ENCODE results near the gene MGAT5.

The MGAT5 gene

DNA sequence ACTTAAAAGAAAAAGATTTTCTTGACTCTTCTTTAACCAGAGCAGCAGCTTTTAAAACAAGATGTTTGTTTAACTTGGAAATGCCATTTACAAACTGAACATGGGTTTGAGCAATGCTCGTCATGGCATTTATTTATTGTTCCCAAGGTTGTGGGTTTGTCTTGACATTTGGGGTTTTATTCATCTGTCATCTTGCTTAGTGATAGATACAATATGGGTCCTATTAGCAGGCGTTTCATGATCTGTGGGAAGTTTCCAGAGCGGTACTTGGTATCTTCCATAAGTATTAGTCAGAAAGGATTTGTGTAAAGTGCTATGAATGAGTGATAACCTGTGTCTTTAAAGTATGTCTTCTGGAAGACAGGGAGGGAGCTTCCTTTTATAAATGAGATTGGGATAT, 29.9 kb upstream of the MGAT5 start:
- no peaks in the 10 kb centered on the region for H3K36me3 ChIP-seq (ENCODE audit: insufficient read depth, low read length)
- H3K4me1 ChIP-seq (ENCODE audit: insufficient read depth, low read length) = peaks cover 7% of the 10 kb centered on the region

DNA sequence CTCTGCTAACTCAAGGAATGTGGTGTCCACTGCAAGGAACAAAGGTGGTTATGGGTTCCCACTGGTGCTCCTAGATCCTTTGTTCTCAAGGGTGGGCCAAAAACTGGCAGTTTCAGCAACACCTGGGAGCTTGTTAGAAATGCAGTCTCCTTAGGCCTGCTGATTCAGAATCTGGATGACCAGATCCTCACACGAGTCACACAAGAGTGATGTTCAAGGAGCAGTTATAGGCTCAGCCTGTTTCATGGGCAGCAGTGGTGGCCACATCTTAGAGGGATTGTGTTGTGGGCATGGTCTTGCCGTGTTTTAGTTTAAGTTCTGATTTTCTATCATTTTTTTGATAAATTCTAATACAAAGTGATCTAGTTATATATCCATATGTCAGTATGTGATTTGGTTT, 28.7 kb upstream of the MGAT5 start:
- Histone ChIP-seq H3K4me1 (ENCODE audit: insufficient read depth, low read length) (peaks cover 6% of the 10 kb centered on the region; the same call in 1 of the 2 replicates), H3K9ac (ENCODE audit: low read depth, low read length) (no peak overlapping the region), H3K36me3 (ENCODE audit: insufficient read depth, low read length) (no peaks in the 10 kb centered on the region), H3K9me3 (ENCODE audit: control insufficient read depth, insufficient read depth, low read length) (peaks cover 7% of the 10 kb centered on the region)

More for the DNA sequence above, 29.9 kb upstream of the MGAT5 start:
- no peak overlapping the region for H3K9ac ChIP-seq (ENCODE audit: low read depth, low read length)
- no peaks in the 10 kb centered on the region for H3K9me3 ChIP-seq (ENCODE audit: control insufficient read depth, insufficient read depth, low read length)

DNA sequence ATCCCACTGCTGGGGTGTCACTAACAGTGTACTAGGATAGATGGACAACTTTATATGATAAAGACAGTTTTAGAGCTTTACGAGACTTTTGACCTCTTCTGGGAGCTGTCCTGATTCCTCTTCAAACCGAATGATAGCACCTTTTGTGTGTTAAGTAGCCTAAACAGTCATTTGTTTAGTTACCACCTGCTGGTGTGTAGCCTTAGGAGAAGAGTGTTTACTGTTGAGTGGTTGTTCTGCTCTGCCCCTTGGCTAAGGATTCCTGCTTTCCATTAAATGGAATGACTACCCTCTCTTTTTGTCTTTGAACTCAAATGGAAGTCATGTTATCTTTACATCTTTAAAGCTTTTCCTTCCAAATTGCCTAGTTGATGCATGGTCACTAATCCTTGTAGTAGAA, 28.0 kb upstream of the MGAT5 start:
- Histone ChIP-seq H3K36me3 (ENCODE audit: insufficient read depth, low read length) (no peaks in the 10 kb centered on the region), H3K9me3 (ENCODE audit: control insufficient read depth, insufficient read depth, low read length) (peaks cover 8% of the 10 kb centered on the region), H3K9ac (ENCODE audit: low read depth, low read length) (no peak overlapping the region), H3K4me1 (ENCODE audit: insufficient read depth, low read length) (no peaks in the 10 kb centered on the region)

DNA sequence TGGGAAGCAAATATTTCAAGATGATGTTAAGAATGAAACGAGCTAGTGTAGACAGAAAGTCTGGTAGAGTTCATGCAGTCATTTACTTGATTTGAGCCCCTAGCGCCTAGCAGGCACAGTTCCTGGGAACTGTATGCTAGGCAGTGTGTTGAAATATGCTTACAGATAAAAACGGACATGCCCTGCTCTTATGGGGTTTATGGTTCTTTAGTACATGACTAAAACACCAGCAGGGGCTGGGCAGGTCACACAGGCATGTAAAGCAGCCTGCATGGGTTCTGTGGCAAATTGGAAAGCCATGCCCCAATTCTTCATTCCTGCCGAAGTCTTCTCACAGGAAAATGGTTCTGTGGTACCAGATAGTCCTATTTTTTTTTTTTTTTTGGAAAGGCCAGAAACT, 27.3 kb upstream of the MGAT5 start:
- Histone ChIP-seq H3K9me3 (ENCODE audit: control insufficient read depth, insufficient read depth, low read length) (peaks cover 8% of the 10 kb centered on the region), H3K9ac (ENCODE audit: low read depth, low read length) (no peak overlapping the region), H3K4me1 (ENCODE audit: insufficient read depth, low read length) (no peaks in the 10 kb centered on the region), H3K36me3 (ENCODE audit: insufficient read depth, low read length) (no peaks in the 10 kb centered on the region)

DNA sequence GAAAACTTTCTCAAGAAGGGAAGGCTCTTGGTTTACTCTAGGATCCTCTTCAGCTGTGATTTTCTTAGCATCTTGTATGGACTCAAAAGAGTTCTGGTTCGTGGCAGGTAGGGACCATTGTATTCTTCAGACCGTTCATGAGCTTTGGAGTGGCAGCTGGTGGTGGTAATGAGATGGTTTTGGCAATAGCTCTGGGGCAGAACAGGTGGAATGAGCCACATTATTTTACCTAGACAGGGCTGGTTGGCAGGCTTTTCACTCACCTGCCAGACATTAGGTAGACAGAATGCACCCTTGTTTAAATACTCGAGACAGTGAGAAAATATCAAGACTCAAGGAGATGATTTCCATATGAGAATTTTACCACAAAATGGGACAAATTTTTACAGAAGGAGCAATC, 26.2 kb upstream of the MGAT5 start:
- Histone ChIP-seq H3K4me1 (ENCODE audit: insufficient read depth, low read length) (no peaks in the 10 kb centered on the region), H3K36me3 (ENCODE audit: insufficient read depth, low read length) (no peaks in the 10 kb centered on the region), H3K9me3 (ENCODE audit: control insufficient read depth, insufficient read depth, low read length) (peaks cover 8% of the 10 kb centered on the region), H3K9ac (ENCODE audit: low read depth, low read length) (no peak overlapping the region)

DNA sequence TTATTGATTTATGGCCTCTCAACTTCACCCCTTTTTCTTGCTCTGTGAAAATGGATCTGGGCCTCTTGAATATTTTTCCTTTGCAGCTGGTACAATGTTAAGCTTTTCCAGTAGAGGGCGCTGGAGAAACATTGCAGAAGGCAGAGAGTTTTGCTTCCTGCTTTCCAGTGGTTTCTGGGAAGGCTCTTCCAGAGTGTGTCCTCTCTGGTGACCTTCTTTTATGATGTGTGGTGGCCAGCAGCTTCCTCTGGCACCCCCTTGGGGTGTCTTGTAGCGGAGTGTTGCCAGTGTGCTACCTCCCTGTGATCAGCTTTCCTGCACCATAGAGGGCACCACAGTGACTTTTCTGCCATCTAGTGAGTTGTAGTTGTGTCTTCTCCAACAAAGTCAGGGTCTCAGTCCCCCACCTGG, 25.4 kb upstream of the MGAT5 start:
- Histone ChIP-seq H3K9me3 (ENCODE audit: control insufficient read depth, insufficient read depth, low read length) (peaks cover 8% of the 10 kb centered on the region), H3K36me3 (ENCODE audit: insufficient read depth, low read length) (no peaks in the 10 kb centered on the region), H3K4me1 (ENCODE audit: insufficient read depth, low read length) (no peaks in the 10 kb centered on the region), H3K9ac (ENCODE audit: low read depth, low read length) (no peak overlapping the region)

DNA sequence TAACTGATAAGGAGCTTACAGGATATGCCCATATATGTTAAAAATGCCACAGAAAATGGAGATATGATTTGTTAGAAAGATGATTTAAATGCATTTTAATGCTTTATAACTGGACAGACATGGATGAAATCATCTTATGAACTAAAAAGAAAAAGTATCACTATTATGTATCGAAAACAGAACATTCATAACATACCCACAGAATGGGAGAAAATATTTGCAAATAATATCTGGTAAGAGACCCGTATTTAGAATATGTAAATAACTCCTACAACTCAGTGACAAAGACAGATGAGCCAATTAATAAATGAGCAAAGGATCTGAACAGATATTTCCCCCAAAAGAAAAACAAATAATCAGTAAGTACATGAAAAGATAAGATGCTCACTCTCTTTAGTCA, 24.3 kb upstream of the MGAT5 start:
- peaks cover 8% of the 10 kb centered on the region for H3K9me3 ChIP-seq (ENCODE audit: control insufficient read depth, insufficient read depth, low read length)
- H3K4me1 ChIP-seq (ENCODE audit: insufficient read depth, low read length) = no peaks in the 10 kb centered on the region
- H3K9ac ChIP-seq (ENCODE audit: low read depth, low read length) = no peak overlapping the region
- H3K36me3 ChIP-seq (ENCODE audit: insufficient read depth, low read length) = no peaks in the 10 kb centered on the region

DNA sequence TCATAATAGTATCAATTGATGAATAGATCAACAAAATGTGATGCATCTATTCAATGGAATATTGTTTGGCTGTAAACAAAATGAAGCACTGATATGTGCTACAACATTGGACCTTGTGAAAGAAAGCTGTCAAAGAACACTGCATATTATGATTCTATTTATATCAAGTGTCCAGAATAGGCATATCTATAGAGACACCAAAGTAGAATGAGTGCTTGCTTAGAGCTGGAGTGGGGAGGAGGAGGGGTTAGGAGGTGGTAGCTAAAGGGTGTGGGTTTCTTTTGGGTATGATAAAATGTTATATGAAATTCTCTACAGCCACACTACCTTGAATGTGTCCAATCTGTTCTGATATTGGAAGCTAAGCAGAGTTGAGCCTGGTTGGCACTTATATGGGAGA, 23.0 kb upstream of the MGAT5 start:
- H3K9me3 ChIP-seq (ENCODE audit: control insufficient read depth, insufficient read depth, low read length) = peaks cover 8% of the 10 kb centered on the region
- H3K4me1 ChIP-seq (ENCODE audit: insufficient read depth, low read length) = no peaks in the 10 kb centered on the region
- no peak overlapping the region for H3K9ac ChIP-seq (ENCODE audit: low read depth, low read length)
- no peaks in the 10 kb centered on the region for H3K36me3 ChIP-seq (ENCODE audit: insufficient read depth, low read length)

DNA sequence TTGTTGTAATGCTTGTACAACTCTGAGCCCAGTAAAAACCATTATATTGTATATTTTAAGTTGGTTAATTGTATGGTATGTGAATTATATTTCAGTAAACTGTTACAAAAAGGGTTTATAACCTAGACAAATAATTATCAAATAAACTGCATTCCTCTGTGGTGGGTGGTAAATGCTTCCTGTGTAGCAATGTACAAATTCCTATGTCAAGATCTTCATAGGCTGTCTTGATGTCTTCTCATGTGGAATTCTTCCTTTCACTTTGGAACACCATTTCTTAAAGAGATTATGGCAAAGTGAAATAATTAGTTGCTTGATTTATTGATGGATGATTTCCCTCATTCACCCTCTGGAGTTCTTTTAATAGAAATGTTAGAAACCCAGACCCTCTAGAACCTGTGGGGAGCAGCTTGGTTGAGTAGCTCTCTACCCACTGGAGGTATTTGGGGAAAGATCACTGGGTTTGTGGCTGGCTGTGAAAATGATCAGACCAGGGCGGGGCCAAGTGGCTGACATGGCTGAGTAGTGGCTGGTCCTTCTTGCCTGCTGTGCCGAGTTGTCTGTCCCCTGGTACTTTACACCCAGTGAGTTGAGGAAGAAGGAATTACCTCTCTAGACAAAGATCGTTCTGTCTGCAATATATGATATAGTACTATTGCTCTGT, 22.4 kb upstream of the MGAT5 start:
- no peaks in the 10 kb centered on the region for H3K36me3 ChIP-seq (ENCODE audit: insufficient read depth, low read length)
- H3K4me1 ChIP-seq (ENCODE audit: insufficient read depth, low read length) = no peaks in the 10 kb centered on the region
- peaks cover 8% of the 10 kb centered on the region for H3K9me3 ChIP-seq (ENCODE audit: control insufficient read depth, insufficient read depth, low read length)
- H3K9ac ChIP-seq (ENCODE audit: low read depth, low read length) = no peak overlapping the region

DNA sequence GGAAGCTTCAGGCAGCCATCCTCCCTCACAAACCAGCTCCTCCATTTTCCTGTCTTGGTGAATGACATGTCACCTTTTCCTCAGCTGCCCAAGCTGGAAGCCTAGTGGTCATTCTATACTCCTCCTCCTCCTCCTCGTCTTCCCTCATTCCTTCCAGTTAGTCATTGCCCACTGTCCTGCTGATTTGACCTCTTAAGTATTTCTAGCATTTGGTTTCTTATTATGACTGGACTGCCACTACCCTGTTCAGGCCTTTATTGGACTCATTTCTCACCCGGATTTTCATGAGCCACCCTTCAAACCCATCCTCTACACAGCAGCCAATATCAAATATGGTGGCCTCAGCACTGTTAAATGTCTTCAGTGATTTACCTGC, 21.9 kb upstream of the MGAT5 start:
- no peaks in the 10 kb centered on the region for H3K4me1 ChIP-seq (ENCODE audit: insufficient read depth, low read length)

DNA sequence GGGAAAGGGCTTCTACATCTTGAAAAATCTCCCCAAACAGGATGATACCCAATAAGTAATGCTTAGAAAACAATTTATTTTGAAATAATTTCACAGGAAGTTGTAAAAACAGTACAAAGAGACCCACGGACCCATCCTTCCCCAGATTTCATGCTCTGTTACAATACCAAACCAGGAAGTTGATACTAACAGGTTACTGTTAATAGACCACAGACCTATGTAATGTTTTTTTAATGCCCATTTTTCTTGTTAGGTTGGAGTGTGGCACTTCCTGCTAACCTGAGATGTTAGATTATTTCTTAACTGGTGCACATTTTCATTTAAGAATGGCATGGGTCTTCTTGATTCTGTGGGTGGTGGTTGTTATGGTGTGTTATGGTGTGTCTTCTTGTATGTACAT, 21.4 kb upstream of the MGAT5 start:
- H3K9ac ChIP-seq (ENCODE audit: low read depth, low read length) = no peak overlapping the region
- no peaks in the 10 kb centered on the region for H3K36me3 ChIP-seq (ENCODE audit: insufficient read depth, low read length)
- H3K4me1 ChIP-seq (ENCODE audit: insufficient read depth, low read length) = no peaks in the 10 kb centered on the region
- peaks cover 8% of the 10 kb centered on the region for H3K9me3 ChIP-seq (ENCODE audit: control insufficient read depth, insufficient read depth, low read length)

More for the DNA sequence above, 21.9 kb upstream of the MGAT5 start:
- no peak overlapping the region for H3K9ac ChIP-seq (ENCODE audit: low read depth, low read length)
- peaks cover 8% of the 10 kb centered on the region for H3K9me3 ChIP-seq (ENCODE audit: control insufficient read depth, insufficient read depth, low read length)
- H3K36me3 ChIP-seq (ENCODE audit: insufficient read depth, low read length) = no peaks in the 10 kb centered on the region

DNA sequence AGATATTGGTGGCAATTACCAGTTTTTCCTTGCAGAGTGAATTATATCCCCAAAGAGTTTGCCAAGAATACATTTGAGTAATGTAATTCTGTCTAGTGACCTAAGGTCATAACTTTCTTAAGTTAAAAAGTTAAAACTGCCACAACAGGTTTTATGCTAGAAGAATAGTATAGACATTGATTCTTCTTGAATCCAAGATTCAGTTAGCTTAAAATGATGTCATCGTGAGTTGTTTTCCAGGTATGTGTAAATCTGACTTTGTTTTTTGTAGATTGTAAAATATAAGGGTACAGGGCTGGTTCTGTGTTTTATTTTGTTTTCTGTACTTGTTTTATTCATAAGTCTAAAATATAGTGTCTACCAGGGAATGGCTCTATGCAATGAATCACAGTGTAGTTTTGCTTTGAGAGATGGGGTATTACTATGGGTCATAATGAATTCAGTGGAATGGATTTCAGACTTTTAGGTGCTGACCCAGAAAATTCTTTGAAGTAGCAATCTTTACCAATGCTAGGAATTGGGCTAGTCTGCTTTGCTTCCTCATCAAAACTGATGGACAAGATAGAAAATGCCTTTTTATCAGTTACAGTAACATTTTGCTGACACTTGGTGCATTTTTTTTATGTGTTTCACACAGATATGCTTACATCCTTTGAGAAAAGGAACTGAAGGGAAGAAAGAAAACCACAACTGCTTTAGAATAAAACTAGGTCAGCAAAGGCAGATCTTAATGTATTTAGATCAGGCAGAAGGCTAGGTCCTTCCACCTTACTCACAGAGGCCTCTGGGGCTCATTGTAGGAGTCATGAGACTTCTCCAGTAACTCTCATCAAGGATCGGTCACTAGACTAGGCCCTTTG, 20.8 kb upstream of the MGAT5 start:
- H3K9ac ChIP-seq (ENCODE audit: low read depth, low read length) = no peak overlapping the region
- no peaks in the 10 kb centered on the region for H3K4me1 ChIP-seq (ENCODE audit: insufficient read depth, low read length)
- no peaks in the 10 kb centered on the region for H3K36me3 ChIP-seq (ENCODE audit: insufficient read depth, low read length)
- peaks cover 8% of the 10 kb centered on the region for H3K9me3 ChIP-seq (ENCODE audit: control insufficient read depth, insufficient read depth, low read length)

DNA sequence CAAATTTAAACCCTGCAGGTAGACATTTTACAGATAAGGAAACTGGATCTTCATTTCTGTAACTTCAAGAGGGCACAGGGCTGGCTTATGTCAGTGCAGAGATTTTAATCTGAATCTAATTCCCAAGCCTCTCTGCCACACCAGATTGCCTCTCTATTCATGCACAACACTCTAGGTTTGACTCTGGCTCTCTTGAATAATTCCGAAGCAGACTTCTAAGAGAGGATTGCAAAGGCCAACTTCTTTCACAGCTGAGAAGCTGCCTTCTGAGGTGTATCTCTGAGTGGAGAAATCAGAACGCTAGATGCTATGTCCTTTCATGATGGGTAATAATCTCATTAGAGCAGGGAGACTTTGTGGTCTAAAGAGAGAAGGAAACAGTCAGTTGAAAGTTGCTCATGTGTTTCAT, 20.1 kb upstream of the MGAT5 start:
- Histone ChIP-seq H3K9ac (ENCODE audit: low read depth, low read length) (no peak overlapping the region), H3K36me3 (ENCODE audit: insufficient read depth, low read length) (no peaks in the 10 kb centered on the region), H3K9me3 (ENCODE audit: control insufficient read depth, insufficient read depth, low read length) (peaks cover 8% of the 10 kb centered on the region), H3K4me1 (ENCODE audit: insufficient read depth, low read length) (no peaks in the 10 kb centered on the region)

DNA sequence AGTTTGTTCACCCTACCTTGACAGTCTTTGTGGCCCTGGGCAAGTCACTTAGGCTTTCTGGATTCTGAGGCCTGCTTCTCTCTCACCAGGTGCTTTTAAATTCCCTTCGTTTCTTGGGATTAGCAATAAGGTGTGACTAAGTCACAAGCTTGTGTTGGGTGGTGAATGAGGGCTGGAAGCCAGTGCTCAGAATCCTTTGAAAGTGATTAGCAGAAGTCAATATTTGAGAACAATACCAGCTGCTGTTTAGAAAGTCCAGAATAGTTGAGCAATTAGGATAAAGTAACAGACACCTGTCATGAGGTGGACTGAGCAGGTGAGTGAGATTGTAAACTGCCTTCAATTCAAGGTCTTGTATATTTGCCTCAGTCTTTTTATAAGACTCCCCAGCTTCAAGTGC, 19.3 kb upstream of the MGAT5 start:
- Histone ChIP-seq H3K36me3 (ENCODE audit: insufficient read depth, low read length) (no peaks in the 10 kb centered on the region), H3K9me3 (ENCODE audit: control insufficient read depth, insufficient read depth, low read length) (peaks cover 7% of the 10 kb centered on the region), H3K9ac (ENCODE audit: low read depth, low read length) (no peak overlapping the region), H3K4me1 (ENCODE audit: insufficient read depth, low read length) (no peaks in the 10 kb centered on the region)

DNA sequence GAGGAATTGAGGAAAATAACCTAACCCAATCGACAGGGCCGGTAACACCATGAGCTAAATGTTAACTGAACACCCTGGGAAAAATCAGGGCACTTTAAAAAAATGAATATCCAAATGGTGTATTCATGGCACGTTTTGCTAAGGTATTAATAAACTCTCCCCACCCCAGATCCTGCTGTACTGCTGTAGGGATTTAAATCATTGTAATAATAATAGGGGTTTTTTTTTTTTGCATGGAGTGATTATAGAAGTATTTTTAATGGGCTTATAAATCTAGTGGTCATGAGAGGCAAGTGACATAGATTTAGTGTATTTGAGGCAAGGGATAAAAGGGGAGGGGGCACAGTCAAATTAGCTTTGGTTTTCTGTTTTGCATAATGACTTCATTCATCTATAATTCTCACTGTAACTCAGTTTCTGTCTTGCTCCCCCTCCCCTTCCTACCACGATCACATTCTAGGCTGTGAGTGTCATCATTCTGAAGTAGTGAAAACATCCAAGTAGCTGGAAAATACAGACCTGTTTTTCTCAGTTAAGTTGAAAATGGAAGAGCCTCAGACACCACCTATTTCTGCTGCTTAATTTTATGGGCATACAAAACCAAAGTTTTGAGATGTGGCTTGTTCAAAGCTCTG, 18.2 kb upstream of the MGAT5 start:
- Histone ChIP-seq H3K9ac (ENCODE audit: low read depth, low read length) (no peak overlapping the region), H3K36me3 (ENCODE audit: insufficient read depth, low read length) (no peaks in the 10 kb centered on the region), H3K9me3 (ENCODE audit: control insufficient read depth, insufficient read depth, low read length) (no peaks in the 10 kb centered on the region), H3K4me1 (ENCODE audit: insufficient read depth, low read length) (no peaks in the 10 kb centered on the region)

Measured in ES-I3 (cell line).